ENCODE results near the gene MAGOH.
"Not testable (repeated sequence)": the region's sequence is repeated elsewhere in the genome, so short reads cannot be mapped to it uniquely, and the experiment has no call there.

MAGOH gene

DNA sequence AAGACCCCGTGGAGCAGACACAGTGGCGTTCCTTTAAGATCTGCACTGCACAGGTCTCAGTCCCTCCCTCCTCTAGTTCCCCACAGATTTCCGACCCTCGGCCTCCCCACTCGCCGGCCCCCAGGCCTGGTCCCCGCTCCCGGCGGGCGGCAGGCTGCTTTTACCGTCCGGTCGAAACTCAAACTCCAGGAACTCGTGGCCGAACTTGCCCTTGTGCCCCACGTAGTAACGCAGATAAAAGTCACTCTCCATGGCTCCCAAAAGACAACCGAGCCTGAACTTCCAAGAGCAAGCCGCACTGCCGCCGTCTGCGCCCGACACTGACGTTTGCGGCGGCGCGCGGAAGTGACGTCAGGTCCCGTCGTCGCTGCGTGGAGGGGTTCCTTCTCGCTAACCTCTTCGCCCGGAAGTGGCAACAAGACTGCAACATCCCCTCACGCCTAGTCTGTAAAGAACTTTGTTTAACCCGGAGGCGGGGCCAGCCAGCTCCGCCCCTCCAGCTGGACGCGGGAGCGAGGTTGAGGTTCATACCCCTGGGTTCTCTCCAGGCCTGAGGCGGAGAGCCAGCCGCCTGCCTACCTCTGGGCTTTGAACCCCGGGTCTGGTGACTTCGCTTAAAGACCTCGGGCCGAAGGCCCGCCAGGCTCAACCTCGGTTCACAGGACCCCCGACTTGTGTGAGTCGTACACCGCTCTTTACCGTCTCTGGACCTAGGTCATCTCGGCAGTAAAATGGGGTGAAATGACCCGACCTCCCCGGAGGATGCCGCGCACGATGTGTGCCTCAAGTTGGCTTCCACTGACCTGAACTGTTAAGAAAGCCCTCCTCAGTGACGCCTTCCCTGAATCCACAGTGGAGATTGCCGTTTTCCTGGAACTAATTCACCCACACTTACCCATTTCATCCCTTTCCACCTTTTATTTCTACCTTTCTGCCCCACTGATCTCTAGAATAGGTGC, at the start of gene MAGOH:
TSS of gene MAGOH (minus strand) at position 322 of the 959 bp plus-strand sequence. CDS start at position 252, 70 bp downstream.
- ATAC-seq (peak; percentile 99), DNase-seq (peak; percentile 98)

DNA sequence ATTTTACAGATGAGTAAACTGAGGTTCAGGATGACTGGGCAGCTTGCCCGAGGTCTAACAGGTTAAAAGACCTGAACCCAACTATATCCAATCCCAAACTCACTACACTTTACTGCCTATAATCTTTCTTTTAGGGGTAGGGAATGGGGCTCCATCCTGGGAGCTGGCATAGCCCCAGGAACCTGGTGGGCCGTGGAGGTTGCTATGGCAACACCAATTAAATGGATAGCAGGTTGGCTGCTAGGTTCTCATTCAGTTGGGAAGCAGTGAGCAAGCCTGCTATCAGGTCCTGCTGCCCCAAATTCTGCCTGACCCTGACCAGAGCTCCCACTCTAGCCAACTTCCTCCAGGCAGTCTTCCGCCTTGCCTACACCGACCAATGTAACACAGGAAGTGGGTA, 48.6 kb upstream of the MAGOH start:
- ATAC-seq, result no peak
- no peak for DNase-seq

DNA sequence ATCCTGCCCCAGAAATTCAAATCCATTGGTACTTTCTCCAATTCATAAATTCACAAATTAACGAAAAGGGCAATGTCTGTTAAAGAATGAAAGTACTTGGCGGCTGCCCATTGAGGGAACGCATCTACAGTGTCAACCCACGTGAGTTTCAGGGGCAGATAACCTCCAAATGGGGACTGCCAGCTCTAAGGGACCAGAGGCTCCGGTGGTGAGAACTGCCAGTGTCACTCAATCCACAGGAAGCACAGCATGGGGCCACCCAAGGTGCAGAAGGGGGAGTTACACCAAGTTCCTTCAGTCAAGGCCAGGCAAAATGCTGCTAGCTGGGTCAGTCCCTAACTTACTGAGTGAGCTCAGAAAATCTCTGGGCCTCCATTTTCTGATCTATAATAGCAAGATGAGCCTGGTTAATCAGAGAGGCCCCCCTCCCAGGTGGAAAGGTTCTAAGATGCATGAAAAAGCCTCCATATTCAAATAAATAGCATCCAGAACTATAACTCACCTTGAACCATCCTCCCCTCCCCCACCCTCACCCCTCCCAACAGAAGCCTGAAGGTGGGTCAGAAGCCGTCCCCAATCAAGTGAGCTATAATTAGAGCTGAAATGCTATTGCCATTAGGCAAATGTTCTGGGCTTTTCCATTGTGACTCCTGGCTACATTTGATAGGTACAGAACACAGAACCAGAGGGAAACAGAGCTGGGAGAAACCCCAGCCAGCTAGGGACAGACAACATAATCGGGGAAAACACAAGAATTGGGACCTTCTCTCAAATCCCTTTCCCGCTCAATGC, 47.8 kb upstream of the MAGOH start:
- ATAC-seq (peak; percentile 25), DNase-seq (no peak)

DNA sequence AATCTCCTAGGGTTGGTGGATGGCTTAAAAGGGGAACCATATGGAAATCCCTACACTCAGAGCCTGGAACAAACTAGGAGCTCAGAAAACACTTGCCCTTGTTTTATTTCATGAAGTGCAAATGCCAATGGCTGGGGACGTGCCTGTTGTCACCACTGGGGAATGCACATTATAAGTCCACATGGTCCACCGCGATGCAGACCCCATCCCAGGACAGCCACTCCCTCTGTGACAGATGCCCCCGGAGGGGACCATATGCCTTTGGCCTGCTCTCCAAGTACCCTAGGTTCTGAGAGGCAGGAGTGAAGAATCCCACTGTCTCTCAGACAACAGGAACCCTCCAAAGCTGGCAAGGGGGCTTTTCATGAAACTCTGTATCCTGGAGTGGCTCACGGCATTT, 47.2 kb upstream of the MAGOH start:
- ATAC-seq, result no peak
- no peak for DNase-seq

DNA sequence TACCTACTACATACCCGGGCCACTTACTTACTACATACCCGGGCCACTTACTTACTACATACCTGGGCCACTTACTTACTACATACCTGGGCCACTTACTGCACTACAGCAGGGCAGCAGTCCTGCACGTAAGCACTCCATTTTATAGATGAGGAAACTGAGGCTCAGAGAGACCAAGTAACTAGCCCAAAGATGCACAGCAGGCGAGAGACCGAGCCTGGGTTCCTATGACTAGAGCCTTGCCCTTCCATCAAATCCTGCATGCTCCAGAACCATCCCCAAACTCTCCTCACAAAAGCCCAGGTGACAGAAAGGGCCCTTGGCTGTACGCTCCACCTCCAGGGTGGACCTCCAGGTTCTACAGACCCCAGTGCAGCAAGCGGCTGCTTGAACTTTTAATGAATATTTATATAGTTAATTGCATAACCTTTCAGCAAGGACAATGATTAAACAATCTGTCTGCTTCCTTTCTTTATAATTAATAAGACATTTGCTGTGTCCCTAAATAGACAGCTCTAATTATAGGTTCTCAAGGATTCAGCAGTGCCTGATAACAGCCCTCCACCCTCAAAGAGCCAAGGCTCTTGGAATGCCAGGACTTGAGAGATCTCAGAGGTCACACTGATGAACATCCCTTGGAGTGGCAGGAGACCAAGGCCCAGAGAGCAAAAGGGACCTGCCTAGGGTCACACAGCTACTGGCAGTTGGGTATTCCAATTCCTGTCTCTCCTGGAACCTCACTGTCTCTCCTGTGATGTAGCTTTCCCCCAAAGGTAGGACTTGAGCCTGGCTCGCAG, 46.1 kb upstream of the MAGOH start:
- no peak for DNase-seq
- no peak for ATAC-seq

DNA sequence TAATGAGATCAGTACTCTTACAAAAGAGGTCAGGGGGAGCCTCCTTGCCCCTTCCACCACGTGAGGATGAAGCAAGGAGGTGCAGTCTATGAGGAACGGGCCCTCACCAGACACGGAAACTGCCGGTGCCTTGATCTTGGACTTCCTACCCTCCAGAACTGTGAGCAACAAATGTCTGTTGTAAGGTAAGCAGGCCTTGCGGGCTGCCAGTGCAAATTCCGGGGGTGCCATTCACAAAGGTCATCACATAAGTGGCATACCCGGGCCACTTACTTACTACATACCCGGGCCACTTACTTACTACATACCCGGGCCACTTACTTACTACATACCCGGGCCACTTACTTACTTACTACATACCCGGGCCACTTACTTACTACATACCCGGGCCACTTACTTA, 44.8 kb upstream of the MAGOH start:
- not testable (repeated sequence) for ATAC-seq, DNase-seq

DNA sequence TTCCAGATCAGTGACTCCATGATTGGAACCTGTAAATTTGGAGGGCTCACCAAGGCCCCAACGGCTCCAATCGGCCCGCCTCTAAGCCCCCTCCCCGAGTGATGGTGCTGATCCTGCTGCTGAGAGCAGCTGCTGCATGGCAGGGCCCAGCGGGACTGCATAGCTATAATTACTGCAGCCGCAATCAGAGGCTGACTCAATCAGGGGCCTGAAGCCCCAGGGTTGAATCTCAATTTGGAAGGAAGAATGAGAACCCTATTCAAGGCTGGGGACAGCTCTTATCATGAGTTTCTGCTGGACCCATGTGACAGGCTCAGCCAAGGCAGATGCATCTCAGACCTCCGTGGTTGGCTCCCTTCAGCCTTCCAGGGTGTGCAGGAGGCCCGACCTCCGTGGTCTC, 42.8 kb upstream of the MAGOH start:
- no peak for ATAC-seq
- DNase-seq, result no peak

DNA sequence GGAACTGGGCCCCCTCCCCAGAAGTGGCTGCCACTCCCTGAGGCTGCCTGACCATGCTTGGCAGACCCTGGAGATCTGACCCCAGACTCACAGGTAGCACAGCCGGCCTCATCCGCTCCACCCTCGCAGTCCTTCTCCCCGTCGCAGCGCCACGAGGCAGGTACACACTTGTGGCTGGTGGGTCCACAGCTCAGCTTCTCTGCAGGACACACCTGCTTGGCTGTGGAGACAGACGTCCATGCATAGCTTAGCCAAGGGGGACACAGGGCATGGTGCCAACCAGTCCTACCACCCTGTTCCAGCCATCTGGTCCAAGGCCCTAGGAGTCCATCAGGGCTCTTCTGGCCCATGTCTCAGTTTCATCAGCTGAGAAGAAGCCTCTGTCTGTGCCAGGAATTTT, 42.2 kb upstream of the MAGOH start:
- no peak for ATAC-seq
- no peak for DNase-seq

GRCh38 chr1:53279296-53280200, 41.2 kb upstream of the MAGOH start:
- no peak for DNase-seq
- no peak for ATAC-seq

DNA sequence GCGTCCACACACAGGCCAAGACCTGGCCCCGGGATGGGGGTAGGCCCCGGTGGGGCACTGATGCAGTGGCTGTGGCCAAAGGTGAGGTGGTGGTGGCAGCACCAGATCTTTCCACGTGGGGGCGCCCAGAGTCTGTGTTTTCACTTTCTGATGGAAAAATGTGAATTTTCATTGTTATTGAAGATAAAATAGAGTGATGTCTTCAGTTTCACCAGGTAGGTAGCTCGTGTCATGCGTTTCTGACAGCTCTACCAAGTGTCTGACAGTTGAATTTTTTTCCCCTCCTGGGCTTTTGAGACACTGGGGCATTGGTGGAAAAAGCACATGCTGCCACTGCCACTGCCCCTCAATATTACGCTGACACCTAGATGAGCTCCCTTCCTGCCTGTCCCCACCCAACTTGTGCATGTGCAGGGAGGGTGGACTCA, 40.0 kb upstream of the MAGOH start:
- DNase-seq (peak; percentile 73), ATAC-seq (no peak)

GRCh38 chr1:53277326-53277725, 39.0 kb upstream of the MAGOH start:
- ATAC-seq (no peak), DNase-seq (no peak)

DNA sequence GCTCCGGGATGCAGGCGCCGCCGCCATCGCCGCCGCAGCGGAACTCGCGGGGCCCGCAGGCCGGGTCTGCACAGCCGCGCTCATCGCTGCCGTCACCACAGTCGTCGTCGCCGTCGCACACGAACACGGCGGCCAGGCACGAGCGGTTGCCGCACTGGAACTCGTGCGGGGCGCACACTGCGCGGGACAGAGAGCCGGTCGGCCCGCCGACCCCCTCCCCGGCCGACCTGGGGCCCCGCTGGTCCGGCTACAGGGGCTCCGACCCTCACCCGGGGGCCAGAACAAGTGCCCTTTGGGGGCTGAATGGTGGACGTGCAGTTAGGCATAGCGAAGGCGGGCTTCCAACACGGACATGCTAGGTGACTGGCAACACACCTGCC, 38.6 kb upstream of the MAGOH start:
- ATAC-seq (no peak), DNase-seq (no peak)

DNA sequence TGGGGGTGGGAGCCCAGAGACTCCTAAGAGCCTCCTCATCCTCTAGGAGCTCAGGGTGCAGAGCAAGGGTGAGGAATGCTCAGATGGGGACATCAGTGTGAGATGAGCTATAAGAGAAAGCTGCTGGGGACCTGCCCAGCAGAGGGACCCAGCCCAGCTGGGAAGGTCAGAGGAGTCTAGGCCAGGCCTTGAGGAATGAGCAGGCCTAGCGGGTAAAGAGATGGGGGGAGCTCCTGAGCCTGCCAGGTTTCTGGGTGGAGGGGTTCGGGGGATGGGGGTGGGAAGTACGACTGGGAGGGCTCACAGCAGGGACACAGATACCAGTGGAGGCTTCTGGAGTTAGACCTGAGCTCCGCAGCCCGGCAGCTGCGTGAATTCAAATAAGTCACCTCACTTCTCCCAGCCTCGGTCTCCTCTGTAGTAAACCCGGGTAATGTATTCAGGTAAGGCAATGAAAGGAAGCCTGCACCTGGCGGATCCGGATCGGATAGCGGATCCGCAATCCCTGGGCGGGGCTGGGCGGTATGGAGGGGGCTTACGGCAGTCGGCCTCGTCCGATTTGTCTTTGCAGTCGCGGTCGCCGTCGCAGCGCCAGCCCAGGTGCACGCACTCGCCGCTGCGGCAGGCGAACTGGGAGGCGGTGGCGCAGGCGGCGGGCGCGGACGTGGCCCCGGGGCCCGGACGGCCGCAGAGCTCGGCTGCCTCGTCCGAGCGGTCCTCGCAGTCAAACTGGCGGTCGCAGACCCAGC, 38.0 kb upstream of the MAGOH start:
- ATAC-seq, result no peak
- no peak for DNase-seq

GRCh38 chr1:53275566-53275965, 37.2 kb upstream of the MAGOH start:
- no peak for ATAC-seq

GRCh38 chr1:53274541-53275185, 36.3 kb upstream of the MAGOH start:
- no peak for ATAC-seq
- DNase-seq, result no peak

More at GRCh38 chr1:53275566-53275965, 37.2 kb upstream of the MAGOH start:
- DNase-seq, result no peak

DNA sequence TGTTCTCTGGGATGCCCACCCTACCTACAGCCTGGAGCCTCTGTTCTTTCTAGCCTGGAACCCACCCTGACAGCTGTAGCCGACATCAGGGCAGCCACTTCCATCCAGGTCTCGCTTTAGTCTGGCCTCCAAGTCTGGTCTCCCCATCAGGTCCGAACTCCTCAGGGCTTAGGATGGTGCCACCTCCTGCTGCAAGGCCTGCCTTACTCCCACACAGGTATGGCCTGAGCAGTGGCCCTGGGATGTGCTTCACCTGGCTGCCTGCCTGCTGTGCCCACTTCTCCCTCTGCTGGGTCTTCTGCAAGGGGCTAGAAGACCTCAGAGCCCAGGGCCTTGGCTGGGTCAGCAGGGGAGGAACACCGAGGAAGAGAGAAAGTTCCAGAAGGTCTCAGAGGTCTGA, 35.7 kb upstream of the MAGOH start:
- no peak for DNase-seq
- ATAC-seq, result no peak

DNA sequence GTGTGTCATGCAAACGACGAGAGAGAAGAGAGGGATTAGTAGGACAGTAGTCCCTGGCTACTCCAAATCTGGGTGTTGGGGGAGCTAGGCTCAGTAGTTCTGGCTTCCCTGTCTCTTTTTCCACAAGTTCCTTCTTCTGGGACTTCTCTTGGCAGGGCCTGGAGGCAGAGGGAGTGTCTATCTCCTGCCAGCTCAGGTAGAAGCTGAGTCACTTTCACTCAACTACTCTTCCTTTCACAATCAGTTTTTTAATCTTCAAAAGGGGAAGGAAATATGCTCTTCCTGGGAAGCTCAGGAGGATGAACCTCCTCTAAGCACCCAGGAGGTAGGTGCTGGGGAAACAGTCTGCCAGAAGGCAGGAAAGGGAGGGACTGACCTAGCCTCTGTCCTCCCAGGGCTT, 35.2 kb upstream of the MAGOH start:
- ATAC-seq (no peak), DNase-seq (no peak)

- no peak for DNase-seq
- ATAC-seq, result no peak
These were observed 34.0 kb upstream of the MAGOH start for GRCh38 chr1:53272349-53272748.

GRCh38 chr1:53271446-53272090, 33.2 kb upstream of the MAGOH start:
- no peak for ATAC-seq
- DNase-seq, result no peak
